HG02571 (cell line): ENCODE data around the gene TASP1.
"Not testable (repeated sequence)": the region's sequence is repeated elsewhere in the genome, so short reads cannot be mapped to it uniquely, and the experiment has no call there.

Experiments
- ATAC-seq: cut with Tn5 transposase; IDR thresholded peaks from one replicate; pipeline ENCODE4 v1.9.1; 2021; ENCODE audit warnings: mild to moderate bottlenecking, moderate library complexity; ENCODE audit not compliant: unreplicated experiment

Gene TASP1, protein sequence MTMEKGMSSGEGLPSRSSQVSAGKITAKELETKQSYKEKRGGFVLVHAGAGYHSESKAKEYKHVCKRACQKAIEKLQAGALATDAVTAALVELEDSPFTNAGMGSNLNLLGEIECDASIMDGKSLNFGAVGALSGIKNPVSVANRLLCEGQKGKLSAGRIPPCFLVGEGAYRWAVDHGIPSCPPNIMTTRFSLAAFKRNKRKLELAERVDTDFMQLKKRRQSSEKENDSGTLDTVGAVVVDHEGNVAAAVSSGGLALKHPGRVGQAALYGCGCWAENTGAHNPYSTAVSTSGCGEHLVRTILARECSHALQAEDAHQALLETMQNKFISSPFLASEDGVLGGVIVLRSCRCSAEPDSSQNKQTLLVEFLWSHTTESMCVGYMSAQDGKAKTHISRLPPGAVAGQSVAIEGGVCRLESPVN

DNA sequence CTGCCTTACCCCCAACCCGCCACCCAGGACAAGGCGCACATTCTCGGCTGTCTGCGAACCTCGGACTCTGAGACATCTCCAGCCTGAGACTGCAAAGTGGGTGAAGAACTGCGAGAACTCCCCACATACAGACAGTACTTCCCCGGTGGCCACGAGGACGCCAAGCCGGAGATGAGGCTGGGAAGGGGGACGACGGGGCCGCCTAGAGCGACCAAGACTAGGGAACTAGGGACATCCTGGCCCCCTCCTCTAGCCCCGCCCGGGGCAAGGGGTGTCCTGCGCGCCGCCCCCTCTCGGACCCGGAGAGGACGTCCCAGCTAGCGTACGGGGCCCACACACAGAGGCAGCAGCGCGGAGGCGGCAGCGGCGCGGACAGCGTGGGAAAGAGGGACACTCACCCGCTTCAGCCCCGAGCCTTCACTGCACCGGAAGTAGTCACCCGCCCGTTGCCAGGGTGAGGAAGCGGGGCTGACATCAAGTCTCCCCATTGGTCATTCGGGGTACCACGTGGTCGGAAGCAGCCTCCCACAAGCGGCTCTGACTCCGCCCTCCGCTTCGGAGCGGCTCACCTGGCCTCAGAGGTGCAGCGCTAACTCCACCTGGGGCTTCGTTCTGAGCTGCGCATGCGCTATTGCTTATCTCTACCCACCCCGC, at the start of gene TASP1:
Gene TASP1, minus strand, starts transcription at position 437 of the 654 bp plus-strand sequence. CDS start 8,854 bp downstream, outside the sequence.
- ATAC-seq, result peak; percentile 100

DNA sequence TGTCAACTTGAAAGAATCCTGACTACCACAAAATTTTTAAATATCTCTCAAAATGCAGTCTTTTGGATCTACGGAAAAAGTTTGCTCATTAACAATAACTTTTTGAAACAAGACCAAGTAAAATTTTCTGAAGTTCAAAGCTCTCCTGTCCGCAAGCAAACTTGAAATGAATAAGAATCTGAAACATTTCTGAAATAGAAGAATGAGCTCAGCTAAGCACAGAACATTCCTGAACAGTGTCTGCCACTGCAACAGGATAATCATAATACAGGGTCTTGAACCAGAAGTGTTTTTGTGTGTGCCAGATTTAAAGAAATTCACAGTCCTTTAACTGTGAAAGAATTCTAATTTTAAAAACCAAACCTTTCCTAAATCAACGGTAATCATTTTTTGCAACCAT, 49.1 kb upstream of the TASP1 start:
- ATAC-seq, result no peak

DNA sequence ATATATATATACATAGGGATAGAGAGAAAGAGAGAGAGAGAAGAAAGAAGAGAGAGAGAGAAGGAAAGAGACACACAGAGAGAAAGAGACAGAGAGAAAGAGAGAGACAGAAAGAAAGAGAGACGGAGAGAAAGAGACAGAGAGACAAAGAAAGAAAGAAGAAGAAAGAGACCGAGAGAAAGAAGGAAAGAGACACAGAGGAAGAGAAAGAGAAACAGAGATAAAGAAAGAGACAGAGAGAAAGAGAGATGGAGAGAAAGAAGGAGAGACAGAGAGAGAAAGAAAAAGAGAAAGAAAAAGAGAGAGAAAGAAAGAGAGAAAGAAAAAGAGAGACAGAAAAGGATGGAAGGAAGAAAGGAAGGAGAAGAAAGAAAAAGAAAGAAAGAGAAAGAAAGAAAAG, 46.9 kb upstream of the TASP1 start:
- no peak for ATAC-seq

GRCh38 chr20:13684566-13685222, 46.0 kb upstream of the TASP1 start:
- peak; percentile 61 for ATAC-seq

DNA sequence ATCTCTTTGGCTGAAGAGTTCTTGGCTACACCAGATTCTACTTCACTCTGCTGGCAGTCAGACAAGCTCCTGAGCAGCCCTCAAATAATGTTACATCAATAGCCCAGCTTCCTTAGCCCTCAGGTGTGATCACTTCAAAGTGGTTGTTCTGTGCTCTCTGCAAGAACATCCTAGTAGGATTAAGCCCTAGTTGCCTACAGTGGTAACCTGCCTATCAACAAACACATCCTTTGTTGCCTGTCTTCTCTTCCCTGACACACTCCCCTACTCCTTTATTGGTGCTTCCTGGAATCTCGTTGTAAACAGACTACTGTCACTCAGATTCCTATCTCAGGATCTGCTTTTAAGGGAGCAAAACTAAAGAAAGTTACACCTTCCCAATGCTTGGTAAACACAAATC, 45.1 kb upstream of the TASP1 start:
- ATAC-seq, result no peak

GRCh38 chr20:13681248-13682125, 42.8 kb upstream of the TASP1 start:
- ATAC-seq, result peak; percentile 85

GRCh38 chr20:13678944-13679343, 40.2 kb upstream of the TASP1 start:
- no peak for ATAC-seq

GRCh38 chr20:13677241-13677640, 38.5 kb upstream of the TASP1 start:
- no peak for ATAC-seq

DNA sequence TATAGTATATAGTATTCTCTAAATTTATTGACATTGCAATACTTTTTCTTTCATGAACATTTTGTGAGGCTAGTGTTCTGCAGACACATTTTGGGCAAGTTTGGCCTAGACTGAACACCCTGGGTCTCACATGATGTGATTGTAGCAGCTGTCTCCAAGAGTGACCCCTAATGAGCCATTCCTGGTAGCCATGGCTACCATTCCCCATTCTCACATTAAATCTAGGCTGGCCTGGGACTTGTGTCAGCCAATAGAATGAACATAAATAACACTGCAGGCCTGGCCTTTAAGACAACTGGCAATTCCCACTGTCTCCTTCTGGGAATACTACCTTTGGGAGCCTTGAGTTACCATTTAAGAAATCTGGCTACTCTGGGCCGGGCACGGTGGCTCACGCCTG, 38.0 kb upstream of the TASP1 start:
- ATAC-seq, result no peak

GRCh38 chr20:13672690-13673089, 34.0 kb upstream of the TASP1 start:
- no peak for ATAC-seq

GRCh38 chr20:13671916-13672378, 33.2 kb upstream of the TASP1 start:
- ATAC-seq, result no peak

- ATAC-seq, result no peak
Measured at GRCh38 chr20:13671512-13671911, 32.8 kb upstream of the TASP1 start.

DNA sequence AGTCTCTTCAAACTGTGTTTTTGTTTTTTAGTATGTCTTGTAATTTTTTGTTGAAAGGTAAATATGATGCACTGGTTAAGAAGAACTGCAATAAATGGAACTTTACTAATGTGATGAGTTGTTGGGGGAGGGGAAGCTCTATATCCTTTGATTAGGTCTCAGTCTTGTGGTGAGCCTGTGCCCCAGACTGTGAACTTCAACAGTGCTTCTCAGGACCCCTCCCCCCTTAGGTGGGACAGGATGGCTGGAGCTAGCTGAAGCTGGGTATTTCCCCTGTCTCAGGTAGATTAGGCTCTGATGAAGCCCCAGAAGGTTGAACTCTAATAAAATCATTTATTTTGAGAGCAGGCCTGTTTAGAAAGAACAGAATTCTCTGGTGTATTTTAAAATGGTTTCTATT, 31.4 kb upstream of the TASP1 start:
- ATAC-seq, result no peak

GRCh38 chr20:13665709-13666395, 27.1 kb upstream of the TASP1 start:
- no peak for ATAC-seq

- no peak for ATAC-seq
Measured at GRCh38 chr20:13661070-13661685, 22.4 kb upstream of the TASP1 start.

- ATAC-seq, result peak; percentile 92
Measured at GRCh38 chr20:13659288-13659687, 20.6 kb upstream of the TASP1 start.

- ATAC-seq, result not testable (repeated sequence)
Measured at GRCh38 chr20:13658060-13658459, 19.3 kb upstream of the TASP1 start.

DNA sequence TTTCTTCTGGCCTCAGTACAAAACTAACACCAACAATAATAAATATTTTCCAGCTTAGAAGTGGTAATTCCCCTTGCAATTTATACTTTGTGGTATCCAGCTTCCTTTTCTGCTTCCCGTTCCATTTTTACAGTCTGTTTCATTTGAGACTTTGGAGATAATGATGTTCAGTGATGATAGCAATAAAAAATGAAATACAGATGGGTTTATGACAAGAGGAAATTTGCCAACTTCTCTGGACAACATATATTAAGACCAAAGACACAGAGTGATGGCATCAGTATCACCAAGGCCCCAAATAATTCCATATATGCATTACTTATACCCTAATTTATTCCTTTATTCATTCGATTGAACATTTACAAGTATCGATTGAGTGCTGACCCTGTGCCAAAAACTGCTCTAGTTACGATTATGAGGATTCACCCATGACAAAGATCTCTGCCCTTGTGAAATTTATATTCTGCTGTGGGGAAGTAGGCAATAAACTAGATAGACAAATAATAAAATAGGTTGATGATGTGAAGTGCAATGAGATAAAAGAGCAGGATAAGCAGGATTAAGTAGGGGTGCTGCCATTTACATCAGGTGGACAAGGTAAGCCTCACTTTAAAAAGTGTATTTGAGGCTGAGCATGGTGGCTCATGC, 18.1 kb upstream of the TASP1 start:
- ATAC-seq, result no peak

- ATAC-seq, result no peak
Measured at GRCh38 chr20:13654463-13655023, 15.8 kb upstream of the TASP1 start.
